GM15510 (cell line): ENCODE measurements around the gene MAP3K8.

Source experiments
- POLR2A ChIP-seq: IDR thresholded peaks from 3 replicates; pipeline ENCODE4 v1.6.1; 2011; ENCODE audit warnings: borderline replicate concordance; ENCODE audit not compliant: insufficient read length; ENCODE audit errors: extremely low read depth

Gene MAP3K8

DNA sequence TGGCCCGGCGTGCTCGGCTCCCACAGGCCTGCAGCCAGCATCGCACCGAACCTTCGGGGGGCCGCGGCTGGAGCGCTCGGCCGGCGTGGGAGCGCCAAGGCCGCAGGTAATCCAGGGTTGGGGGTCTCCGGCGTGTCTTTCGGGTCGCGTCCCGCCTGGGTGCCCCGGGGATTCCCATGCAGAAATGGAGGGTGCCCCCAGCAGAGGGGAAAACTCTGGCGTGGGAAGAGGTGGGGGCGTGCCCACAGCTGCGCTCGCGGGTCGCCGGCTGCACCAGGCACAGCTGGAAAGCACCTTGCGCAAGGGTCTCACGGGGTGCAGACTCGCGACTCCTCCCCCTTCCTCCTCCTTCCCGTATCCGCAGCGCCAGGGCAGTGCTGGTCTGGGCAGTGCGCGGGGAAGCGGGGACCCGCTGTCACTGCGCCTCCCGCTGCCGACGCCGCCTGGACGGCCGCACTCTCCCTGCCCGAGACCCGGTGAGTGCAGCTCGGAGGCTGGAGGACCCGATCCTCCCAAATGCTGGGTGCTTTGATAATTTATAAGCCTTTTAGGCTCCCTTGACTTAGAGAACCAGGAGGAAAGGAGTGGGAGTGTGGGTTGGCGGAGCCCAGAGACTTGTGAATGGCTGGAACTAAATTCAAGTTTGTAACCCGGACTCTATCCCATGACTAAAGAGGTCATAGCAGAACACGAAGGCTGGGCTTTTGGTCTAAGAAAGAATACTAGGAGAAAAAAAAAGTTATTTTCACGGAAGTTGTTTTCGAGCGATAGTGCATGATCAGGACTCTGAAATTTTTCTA is 489 bp downstream of the MAP3K8 start:
- peak; percentile 80 for TF ChIP-seq POLR2A

DNA sequence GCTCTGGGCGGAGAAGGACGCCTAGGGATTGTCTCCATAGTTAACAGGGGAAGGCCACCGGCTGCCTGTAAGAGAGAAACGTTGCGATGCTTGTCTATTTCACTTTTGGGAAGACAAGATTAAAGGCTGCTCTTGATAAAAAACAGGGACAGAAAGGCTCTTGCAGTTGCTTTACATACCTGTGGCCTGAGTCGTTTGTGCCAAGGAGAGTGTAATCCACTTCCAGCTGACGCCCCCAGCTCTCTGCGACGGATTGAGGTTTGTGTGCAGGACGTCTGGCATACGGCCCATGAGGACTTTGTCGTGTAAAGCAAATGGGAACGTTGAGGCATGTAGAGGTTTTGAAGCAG is 1.1 kb downstream of the MAP3K8 start:
- no peak for TF ChIP-seq POLR2A

DNA sequence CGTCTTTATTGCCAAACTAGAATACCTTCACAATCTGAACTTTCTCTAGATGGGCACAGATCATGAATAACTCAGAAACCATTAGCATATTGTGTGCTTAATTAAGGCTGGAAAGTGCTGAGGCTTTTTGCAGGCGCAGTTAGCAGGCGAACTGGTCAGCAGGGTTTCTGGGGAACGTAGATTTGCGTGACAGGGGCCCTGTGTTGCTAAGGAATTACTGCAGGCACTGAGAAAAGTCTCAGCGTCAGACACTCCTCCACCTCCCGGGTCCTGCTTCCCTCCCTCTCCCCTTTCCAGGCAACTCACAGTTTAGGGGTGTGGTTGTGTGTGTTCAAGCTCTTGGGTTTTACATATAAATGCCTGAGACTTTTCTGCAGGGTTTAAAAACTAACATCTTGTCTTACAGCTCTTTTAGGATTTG is 2.2 kb downstream of the MAP3K8 start:
- TF ChIP-seq POLR2A = no peak

DNA sequence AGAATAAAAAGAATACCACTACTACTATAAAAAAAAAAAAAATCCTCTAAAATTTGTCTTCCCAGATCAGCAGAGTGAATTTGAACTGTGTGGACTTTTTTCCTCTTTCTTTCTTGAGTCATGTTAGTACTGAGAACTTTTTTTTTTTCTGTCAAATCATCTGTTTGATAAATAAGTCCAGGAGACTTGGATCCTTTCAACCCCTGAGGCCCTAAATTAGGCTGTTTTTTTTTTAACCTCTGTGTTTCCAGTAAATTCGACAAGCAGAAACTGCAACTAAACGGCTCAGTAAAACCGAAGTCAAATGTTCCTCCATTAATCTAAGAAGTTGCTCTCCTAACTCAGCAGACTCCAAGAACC is 2.7 kb downstream of the MAP3K8 start:
- TF ChIP-seq POLR2A = no peak

DNA sequence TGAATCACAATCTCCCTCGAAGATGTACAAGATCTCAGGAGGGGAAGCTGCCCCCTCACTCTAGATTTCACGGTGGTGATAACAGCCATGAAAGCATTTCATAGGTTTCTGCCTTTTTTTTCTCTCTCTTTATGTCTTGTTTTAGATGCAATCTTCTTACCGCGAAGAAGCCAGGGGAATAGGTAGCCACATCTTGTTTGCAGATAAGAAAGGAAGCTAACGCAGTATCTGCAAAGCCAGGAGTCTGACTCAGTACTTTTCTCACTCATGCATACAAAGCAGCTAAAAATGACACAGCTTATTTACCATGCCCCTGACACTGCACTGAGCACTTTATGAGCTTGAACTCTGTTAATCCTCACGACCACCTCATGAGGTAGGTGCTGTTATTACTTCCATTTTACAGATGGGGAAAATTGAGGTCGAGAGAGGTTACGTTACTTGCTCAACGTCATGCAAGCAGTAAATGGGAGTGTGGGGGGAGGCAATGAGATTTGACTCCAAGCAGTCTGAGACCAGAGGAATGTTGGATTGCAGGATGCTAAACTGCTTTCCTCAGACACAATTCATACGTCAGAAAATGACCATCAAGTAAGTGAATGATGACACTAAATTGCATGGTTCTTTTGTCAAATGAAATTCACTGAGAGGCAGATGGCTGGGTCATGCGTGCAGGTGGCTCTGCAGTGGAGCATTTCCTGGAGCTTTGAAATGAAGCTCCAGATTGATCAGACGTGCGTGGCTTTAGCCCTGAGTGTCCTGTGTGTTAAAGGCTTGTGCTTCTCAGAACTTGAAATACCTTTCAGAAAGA is 3.3 kb downstream of the MAP3K8 start:
- TF ChIP-seq POLR2A = no peak

DNA sequence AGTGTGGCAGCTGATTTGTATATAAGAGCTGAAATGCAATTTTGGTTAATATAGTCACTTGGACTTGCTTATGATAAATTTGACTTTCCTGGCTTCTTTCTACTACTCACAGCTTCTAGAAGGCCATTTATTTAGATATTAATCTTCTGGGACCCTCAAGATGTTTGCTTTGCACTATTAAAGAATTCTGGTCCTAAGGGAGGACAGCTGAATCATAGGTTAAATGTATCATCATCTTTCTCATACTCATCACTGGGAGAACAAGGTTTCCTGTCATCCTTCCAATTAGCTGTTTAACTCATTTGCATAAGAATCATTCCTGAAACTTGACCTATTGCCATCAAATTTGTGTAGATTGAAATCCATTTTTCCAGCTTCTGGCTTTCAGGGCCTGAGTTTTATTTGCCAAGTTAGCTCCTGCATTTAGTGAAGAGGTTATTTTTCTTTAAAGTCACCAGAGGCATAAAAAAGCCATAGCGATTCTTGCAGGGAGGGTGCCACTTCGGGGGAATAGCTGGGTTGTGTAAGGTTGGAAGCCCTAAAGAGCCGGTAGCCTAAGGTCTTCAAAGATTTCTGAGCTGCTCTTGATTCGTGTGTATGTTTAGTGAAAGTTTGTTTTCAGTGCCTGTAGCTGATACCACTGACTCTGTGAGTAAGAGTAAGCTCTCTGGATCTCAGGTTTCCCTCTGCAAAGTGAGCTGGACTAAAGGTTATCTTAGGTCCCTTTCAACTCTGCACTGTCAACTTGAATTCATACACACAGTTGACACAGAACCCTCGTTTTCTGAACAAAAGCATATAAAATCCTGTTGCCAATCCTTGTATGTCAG is 4.3 kb downstream of the MAP3K8 start:
- no peak for TF ChIP-seq POLR2A

DNA sequence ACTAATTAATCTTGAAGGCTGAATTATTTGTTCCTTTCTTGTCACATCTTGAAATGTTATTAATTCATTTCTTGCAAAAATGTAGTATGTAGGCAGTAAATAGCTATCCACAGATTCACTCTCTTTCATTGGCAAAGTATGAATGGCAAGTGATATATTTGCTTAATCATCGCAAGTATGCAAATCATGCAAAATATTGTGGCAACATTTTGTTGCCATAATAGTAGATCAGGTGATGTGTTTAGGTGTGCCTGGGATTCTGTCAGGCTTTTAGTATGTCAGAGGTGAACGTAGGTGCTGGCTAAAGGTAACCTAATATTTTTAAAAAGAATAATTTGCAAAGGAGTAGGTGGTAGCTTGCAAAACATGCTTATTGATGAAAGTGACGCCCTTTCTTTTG is 5.9 kb downstream of the MAP3K8 start:
- TF ChIP-seq POLR2A = no peak

DNA sequence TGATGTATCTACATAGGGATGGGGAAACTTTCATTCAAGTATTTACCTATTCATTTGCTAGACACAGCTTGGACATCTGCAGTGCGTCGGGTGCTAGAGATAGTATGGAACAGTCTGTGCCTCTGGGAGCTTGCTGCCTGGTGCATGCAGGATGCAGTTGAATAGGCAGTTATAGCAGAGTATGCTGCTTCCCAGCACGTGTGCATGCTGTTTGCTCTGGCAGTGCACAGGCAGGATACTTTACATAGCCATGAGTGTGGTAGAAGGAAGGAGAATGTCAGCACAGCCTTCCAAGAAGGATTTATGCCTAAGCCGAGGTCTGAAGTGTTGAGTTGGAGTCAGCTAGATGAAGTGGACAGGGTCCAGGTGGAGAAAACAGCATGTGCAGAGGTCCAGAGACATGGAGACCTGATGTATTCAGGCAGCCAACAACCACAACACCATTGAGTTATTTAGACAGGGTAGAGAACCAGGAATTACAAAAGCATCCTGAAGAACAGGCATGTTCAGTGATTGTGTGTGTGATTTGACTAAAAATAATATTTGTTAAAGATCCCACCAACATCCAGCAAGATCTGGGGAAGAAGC is 8.1 kb downstream of the MAP3K8 start:
- TF ChIP-seq POLR2A = no peak

DNA sequence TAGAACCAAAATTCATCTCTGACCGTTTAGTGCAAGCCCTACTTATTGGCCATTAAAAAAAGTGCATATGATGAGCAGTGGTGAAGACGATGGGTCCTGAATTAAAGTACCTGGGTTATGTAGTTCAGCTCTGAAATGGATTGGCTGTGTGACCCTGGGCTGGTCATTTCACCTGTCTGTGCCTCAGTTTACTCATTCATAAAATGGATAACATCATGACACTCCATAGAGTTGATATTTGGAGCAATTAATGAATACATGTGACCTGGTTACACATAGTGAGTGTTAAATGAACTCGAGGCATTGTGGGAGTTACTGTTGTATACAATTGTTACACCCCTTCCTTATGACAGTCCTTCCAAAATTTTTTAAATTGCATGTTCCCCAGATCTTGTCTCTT is 9.1 kb downstream of the MAP3K8 start:
- no peak for TF ChIP-seq POLR2A

DNA sequence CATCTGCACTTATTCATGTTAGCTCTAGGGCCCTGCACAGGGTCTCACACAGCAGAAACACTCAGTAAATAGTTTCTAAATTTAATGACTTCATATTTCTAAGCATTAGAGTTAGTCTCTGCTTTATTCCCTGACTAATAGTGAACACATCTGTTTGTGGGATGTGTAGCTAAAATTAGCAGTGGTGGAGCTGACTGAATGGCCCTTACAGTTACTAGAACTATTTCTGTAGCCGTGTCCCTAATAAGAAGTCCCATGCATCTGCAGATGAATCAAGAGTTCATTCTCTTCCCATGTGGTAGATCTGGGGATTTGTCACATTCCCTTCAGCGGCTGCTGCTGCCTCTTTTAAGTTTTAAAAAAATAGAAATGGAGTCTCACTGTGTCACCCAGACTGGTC is 11.7 kb downstream of the MAP3K8 start:
- no peak for TF ChIP-seq POLR2A

DNA sequence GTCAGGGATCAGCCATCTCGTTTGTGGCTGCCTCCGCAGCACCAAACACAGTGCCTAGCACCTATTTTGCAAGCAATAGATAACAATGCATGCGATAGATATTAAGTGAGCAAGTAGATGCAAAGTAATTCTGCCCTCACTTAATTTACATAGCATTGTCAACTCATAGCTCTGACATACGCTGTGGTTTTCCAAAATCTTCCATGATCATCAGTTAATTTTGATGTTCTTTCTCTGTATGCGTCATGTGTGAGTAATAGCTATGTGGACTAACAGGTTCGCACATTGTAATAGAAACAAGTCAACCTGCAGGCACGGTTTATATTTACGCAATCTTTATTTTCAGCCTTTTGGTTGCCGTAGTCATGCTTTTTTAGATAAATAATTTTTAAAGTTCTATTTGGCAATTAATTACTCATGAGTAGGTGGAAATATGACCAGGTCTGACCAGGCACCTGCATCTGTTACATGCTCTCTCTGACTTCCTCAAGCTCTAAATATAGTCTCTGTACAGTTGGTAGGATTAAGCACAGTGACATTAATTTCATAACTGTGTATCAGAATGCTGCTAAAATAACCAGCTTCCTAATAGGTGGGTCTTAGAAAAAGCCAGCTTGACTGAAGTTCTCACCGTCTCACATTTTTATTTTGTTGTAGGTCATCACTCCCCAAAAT is 13.3 kb downstream of the MAP3K8 start:
- no peak for TF ChIP-seq POLR2A

DNA sequence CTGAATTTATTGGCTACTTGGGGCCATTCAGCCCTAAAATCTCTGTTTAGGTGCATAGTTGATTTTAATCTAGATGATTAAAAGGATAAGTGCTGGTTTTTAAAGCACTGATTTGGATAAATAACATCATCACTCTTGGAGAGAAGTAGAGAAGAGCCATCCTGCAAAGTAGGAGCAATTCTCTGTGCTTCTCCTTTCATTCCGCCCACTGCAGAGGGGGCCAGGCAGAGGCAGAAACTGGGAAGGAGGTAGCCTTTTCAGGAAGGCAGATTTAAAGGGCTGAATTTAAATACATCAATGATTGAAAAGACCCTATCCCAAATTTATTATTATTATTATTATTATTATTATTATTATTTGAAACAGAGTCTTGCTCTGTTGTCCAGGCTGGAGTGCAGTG is 14.1 kb downstream of the MAP3K8 start:
- TF ChIP-seq POLR2A = no peak

DNA sequence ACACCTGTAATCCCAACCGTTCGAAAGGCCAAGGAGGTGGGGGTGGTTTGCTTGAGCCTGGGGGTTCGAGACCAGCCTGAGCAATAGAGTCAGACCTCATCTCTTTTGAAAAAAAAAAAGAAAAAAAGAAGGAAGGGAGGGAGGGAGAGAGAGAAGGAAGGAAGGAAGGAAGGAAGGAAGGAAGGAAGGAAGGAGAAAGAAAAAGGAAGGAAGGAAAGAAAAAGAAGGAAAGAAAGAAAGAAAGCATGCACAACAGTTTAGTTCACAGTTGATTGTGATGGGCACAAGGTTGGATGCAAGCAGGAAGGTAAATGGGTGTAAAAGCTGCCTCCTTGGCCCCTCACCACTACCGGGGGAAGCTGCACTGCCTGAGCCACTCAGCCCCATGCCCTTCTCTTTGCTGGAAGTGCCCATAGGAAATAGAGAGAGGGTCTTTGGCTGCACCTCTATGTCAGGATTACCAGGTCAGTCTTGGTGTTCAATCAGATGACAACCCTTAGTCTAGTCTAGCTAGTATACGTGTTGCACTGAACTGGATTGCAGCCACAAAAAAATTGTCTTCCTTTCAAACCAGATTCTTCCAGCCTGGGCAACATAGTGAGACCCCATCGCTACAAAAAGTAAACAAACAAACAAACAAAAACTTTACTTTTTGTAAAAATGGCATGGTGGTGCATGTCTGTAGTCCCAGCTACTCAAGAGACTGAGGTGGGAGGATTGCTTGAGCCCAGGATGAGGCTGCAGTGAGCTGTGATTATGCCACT is 20.0 kb downstream of the MAP3K8 start:
- TF ChIP-seq POLR2A = no peak

DNA sequence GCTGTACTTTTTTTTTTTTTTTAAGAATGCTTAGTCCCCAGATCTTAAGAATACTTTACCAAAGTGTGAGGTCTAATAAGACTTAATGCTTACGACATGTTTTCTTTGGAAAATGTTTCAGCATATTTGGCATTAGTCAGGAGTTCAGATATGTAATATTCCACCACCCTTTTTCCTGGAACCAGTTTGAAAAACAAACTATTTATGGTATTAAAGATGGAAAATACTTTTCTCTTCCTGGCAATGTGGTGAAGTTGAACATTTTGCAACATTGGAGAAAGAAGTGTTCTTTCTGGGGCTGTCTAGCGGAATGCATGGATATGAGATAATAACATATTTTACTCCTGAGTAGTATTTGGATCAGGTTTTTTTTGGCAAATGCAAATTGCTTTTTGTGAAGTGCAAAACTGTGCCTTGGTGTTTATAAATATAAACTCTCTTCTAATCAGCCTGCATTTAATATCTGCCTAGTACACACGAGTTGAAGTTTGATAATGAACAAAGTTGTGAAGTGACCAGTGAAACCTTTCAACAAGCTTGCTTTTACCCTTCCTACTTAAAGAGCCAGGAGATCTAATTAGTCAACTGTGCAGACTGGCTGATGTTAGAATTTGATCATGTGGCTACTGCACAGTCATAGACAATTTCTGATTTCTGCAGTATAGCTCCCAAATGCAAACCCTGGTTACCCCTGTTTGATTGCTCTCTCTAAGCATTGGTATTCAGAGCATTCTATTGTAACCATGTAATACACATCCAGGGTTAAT is 20.9 kb downstream of the MAP3K8 start:
- TF ChIP-seq POLR2A = no peak

DNA sequence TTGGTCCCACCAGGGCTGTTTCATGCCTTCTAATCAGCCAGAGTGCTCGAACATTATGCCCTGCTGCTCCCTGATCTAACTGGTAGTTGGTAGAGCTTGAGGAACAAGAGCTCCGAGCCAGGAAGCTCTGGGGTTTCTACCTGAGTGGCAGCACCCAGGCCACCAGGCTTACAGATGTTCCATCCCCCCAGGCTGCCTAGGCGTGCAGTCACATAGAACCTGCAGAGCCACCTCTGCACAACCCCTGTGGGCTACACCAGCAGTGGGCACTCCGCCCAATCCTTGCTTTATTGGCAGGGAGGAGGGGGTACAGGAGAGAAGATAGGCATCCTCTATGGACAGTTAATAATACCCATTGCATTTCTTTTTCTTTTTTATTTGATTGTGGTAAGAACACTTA is 21.8 kb downstream of the MAP3K8 start:
- no peak for TF ChIP-seq POLR2A
